GM18519 (cell line): ENCODE data around the gene TERC.

Experiments
- ATAC-seq: cut with Tn5 transposase; IDR thresholded peaks from one replicate; pipeline ENCODE4 v1.9.1; 2021; ENCODE audit warnings: mild to moderate bottlenecking, moderate library complexity; ENCODE audit not compliant: unreplicated experiment, low FRiP score

The TERC gene

DNA sequence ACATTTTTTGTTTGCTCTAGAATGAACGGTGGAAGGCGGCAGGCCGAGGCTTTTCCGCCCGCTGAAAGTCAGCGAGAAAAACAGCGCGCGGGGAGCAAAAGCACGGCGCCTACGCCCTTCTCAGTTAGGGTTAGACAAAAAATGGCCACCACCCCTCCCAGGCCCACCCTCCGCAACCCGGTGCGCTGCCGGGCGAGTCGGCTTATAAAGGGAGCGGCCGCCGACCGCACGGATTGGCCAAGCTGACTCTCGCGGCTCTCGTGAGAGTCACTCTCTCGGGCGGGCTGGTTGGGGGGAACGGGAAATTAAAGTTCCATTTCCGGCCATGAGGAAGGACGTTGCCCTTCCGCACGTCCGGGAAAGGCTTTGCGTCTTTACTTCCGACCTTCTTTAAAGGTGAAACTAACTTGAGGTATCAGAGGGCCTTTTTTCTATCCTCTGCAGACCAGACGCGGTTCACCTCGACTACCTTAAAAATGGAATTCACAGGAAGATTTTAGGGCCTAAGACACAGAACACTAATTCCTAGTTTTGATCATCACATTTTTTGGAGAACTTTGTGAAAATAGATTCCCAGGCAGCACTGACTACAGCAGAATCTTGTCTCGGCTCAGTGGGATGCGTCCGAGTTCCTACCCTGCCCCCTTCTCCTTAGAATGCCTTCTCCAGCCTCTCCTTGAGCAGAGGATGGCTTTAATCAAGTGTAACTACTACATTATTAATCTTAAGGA is at the start of gene TERC:
Gene TERC, minus strand, starts transcription at position 179 of the 731 bp plus-strand sequence.
- peak; percentile 70 for ATAC-seq

DNA sequence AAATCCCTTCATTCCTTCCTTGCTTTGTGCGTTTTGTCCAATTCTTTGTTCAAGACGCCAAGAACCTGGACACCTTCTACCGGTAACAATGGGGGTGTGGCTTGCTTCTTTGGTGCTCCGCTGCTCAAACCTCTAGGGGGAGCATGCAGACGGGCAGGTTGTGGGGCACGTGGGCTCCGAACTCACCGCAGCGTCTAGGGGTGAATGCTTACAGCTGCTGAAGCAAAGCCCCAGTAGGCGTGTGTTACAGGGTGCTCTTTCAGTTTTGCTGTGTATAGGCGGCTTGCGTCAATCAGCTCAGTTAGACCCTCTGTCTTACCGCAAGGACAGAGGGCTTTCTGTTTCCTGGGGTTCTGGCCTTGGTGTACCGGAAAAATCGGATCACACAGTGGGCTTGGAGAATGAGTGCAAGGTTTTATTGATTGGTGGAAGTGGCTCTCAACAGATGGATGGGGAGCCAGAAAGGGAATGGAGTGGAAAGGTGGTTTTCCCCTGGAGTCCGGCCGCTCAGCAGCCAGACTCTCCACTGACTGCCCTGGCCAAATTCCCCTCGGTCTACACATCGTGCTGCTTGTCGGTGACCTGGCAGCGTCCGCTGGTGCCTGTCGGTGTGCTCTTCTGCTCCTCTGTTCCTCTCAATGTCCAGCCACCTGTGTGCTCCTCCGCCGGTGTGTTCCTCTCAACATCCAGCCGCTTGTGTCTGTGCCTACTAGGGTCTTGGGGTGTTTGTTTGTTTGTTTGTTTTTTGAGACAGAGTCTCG is 49.1 kb upstream of the TERC start:
- peak; percentile 93 for ATAC-seq

- ATAC-seq, result no peak
These were observed 48.4 kb upstream of the TERC start for GRCh38 chr3:169813278-169813677.

DNA sequence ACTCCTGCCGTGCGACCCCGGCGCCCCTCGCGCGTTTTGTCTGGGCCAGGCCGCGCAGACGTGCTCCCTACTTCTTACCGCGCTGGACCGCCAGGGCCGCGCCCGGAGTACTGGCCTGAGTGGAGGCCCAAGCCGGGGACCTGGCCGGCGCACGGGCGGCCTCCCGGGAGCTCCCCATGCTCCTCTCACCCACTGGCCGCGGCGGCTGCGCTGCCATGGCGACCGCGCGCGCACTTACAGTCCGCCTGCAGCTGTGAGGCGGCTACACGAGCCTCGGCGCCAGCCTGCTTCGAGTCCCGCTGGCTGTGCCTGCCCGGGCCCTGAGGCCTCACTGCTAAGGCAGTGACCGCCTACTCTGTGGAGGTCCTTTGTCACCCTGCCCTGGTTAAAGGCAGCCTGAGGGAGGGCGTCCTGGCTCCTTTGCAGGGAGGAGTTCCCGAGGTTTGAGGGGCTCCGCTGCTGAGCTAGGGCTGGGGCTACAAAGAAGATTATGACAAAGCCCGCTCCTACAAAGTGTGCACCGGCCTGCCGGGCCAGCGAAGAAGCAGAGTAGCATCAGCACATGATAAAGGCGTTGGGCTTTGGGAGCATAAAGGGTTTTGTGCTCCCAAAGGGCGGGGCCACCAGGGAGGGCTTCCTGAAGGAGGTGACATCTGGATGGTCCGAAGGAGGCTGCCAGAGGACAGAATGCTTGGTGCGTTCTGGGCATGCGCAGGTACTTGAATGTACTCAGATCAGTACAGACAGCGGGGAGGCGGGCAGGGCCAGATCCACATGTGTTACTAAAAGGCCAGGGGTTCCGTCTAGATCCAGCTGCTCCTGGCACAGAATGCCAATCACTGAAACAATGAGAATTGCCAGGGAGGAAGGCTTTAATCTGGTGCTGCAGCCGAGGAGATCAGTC is 47.7 kb upstream of the TERC start, which contains the start of the genes LRRC34 and LRRIQ4:
Gene LRRC34, minus strand, starts transcription at position 573 of the 904 bp plus-strand sequence. Its CDS starts 356 bp downstream, at position 217.
Gene LRRIQ4, plus strand, starts transcription at position 539 of the 904 bp plus-strand sequence. CDS start 9,052 bp downstream, outside the sequence.
- ATAC-seq, result peak; percentile 46

- ATAC-seq, result no peak
These were observed 46.9 kb upstream of the TERC start for GRCh38 chr3:169811631-169812331.

DNA sequence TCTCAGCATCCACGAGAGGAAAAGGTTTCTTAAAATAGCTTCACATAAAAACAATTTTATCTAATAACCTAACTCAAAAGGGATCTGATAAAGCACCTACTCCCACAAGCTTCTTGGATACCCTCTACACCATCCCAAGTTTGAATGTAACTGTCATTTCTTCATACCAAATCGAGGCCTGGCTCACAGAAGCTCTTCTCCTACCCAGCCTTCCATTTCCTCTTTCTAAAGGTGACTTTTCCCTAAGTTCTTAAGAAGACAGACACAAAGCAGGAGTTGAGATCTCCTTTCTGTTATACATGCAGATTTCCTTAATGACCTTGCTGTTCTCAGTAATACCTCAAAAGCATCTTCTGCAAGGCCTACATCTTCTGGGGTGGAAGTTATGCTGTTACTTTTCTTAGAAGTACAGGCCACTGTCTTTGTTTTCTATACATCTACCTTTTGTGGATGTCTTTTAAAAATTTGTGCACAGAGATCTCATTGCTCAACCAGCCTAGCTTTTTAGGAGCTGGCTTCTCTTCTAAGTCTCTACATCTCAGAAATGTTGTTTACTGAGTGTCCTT is 44.5 kb upstream of the TERC start:
- ATAC-seq, result no peak

- no peak for ATAC-seq
These were observed 39.8 kb upstream of the TERC start for GRCh38 chr3:169804681-169805080.

DNA sequence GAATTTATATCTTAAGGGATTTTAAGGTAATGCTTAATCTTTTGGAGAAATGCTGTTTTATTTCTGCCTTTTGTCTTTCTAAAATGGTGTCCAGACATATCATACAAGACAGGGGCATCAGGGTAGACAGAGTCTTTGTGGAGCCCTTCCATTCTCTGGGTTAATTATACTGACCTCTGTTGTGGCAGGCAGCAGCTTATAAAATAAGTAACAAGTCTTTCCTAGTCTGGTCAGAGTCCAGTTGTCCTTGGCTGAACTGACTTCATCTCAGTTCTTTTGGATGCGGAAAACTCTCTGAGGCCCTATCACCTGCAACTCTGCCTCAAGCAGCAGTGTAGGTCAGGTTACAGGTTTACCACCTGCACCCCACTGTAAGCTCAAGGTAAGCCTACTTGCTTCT is 27.5 kb upstream of the TERC start:
- ATAC-seq, result no peak

DNA sequence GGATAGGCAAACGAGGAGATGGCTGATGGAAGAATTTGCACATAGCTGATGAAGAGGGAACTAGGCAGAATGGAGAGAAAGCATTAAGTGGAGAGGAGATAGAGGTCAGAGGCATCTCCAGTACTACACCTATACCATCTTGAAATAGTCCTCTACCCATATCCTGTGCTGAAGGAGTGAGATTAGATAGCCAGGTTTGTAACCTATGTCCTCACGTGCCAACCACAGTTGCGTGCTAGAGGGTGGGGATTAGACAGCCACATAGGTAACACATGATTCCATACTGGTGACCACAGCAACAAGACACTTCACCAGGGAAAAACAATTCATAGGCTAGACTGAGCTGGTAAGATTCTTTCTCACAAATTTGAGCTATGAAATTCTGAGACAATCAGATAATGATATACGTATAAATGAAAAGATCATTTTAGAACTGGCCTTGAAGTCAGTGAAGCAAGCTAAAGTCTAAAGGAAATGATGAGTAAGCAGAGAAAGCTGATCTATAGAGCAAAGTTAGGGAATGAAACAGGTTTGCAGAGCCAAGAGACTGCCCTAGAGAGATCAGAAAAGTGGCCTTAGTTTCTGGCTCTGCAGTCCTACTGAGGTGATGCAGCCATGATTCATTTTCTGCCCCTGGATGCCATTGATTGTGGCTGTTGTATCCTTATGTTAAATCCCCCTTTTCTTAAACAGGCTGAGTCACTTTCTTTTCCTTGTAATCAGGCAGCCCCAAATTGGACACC is 26.0 kb upstream of the TERC start:
- no peak for ATAC-seq

DNA sequence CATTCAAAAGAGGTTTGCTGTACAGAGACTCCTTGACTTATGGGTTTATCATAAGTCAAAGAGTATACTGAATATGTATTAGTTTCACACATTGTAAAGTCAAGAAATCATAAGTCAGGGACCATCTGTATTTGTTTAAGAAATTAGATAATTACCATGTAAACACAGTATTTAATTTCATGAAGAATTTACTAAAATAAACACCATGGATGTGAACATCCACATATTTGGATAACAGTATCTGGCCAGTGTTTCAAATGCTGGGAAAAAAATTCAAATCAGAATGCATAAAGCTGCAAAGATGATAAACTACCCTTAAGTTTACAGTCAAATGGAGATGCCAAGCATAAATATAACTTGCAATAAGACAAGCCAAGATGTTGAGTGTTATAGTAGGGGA is 25.4 kb upstream of the TERC start:
- no peak for ATAC-seq

GRCh38 chr3:169787791-169788190 is 22.9 kb upstream of the TERC start:
- no peak for ATAC-seq

- ATAC-seq, result no peak
These were observed 22.3 kb upstream of the TERC start for GRCh38 chr3:169787120-169787519.

DNA sequence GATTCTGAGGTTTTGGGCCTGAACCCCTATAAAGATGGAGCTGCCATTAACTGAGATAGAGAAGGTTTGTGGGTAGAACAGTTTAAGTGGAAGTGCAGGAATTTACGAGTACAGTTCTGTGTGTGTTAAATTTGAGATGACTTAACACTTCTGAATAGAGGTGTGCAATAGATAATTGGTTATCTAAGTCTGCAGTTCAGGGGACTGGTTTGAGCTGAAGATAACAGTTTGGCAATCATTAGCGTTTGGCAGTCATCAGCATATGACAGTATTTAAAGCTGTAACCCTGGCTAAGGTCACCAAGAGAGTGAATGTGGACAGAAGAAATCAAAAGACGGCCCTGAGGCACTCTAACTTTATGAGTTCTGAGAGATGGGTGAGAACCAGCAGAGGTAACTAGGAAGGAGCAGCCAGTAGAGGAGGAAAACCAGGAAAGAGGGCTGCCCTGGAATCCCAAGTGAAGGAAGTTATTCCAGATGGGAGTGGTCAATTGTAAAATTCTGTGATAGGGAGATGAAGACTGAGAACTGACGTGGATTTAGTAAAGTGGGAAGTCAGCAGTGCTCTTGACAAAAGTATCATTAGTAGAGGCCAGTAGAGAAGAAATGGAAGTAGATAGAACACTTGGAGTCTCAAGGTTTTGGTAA is 16.5 kb upstream of the TERC start:
- ATAC-seq, result no peak

GRCh38 chr3:169780742-169781141 is 15.9 kb upstream of the TERC start:
- ATAC-seq, result no peak

- ATAC-seq, result no peak
These were observed 13.0 kb upstream of the TERC start for GRCh38 chr3:169777822-169778221.

- ATAC-seq, result no peak
These were observed 9.3 kb upstream of the TERC start for GRCh38 chr3:169774186-169774585.

- peak; percentile 75 for ATAC-seq
These were observed 8.3 kb upstream of the TERC start, which contains the start of gene MYNN for GRCh38 chr3:169772897-169773816. Gene MYNN (plus strand): TSS chr3:169773396. CDS start chr3:169774296, 900 bp downstream.
